ENCODE measurements around the gene FLNB. TPM values are rescaled to one million over a fixed set of nuclear protein-coding genes. Genes with fewer than 3 reads are reported as not detected.
A peak's percentile ranks its signal among the peaks of the same experiment; 100 is the strongest.

FLNB gene
- total and polyA plus RNA-seq, 2 of the 13 experiments (the other 11 are each of a cell fraction or from before 2014, with no cell fraction given), result 106 to 130 TPM

DNA sequence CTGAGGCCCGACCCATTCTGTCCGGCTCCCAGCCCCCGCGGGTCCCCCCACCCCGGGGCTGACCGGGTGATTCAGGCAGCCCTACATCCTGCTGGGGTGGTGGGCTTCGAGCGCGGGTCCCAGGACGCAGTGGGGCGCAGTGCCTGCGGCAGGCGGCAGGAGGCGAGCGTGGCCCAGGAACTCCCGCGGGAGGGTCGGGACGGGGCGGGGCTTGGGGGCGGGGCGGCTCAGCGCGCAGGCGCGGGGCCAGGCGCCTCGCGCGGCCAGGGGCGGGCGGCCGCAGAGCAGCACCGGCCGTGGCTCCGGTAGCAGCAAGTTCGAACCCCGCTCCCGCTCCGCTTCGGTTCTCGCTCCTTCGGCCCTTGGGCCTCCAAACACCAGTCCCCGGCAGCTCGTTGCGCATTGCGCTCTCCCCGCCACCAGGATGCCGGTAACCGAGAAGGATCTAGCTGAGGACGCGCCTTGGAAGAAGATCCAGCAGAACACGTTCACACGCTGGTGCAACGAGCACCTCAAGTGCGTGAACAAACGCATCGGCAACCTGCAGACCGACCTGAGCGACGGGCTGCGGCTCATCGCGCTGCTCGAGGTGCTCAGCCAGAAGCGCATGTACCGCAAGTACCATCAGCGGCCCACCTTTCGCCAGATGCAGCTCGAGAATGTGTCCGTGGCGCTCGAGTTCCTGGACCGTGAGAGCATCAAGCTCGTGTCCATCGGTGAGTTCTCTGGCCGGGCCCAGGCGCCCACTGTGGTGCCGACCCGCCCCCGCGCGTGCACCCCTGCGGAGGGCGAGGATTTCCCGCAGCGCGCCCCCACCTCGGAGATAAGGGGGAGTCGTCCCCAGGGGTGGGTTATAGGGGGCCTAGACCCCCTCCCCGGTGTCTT, at the start of gene FLNB (continued):
- TF ChIP-seq MAZ (IDR thresholded peaks at IDR 0.05; ENCODE audit: borderline replicate concordance, low read depth, low read length), result peak; percentile 46; the same call in 1 of the 2 replicates
- TF ChIP-seq MAZ (CRISPR knock-in tag; IDR thresholded peaks at IDR 0.05; ENCODE audit: low read depth), result peak; percentile 86
- peak; percentile 27; the same call in 1 of the 2 replicates for TF ChIP-seq FOXA3 (CRISPR knock-in tag; IDR thresholded peaks at IDR 0.05)
- TF ChIP-seq SNAPC2 (CRISPR knock-in tag; IDR thresholded peaks at IDR 0.05), result peak; percentile 19; the same call in 1 of the 2 replicates
- no peak for TF ChIP-seq EZH2 (conservative IDR thresholded peaks at IDR 0.05; ENCODE audit: low read depth, low read length)
- no peak for TF ChIP-seq ATF7 (IDR thresholded peaks at IDR 0.05)
- no peak for TF ChIP-seq ATF7 (CRISPR knock-in tag; IDR thresholded peaks at IDR 0.05)
- peak; percentile 76 for TF ChIP-seq STAG1 (CRISPR knock-in tag; IDR thresholded peaks at IDR 0.05)
- peak; percentile 83 for TF ChIP-seq ASH2L (IDR thresholded peaks at IDR 0.05; ENCODE audit: insufficient read length, low read depth, low read length)
- TF ChIP-seq KDM3A (CRISPR knock-in tag; IDR thresholded peaks at IDR 0.05; ENCODE audit: low read depth), result peak; percentile 41; the same call in 1 of the 2 replicates
- TF ChIP-seq, protein P1, sequence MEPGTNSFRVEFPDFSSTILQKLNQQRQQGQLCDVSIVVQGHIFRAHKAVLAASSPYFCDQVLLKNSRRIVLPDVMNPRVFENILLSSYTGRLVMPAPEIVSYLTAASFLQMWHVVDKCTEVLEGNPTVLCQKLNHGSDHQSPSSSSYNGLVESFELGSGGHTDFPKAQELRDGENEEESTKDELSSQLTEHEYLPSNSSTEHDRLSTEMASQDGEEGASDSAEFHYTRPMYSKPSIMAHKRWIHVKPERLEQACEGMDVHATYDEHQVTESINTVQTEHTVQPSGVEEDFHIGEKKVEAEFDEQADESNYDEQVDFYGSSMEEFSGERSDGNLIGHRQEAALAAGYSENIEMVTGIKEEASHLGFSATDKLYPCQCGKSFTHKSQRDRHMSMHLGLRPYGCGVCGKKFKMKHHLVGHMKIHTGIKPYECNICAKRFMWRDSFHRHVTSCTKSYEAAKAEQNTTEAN (CRISPR knock-in tag; conservative IDR thresholded peaks at IDR 0.05), result peak; percentile 82
- TF ChIP-seq, protein P2, sequence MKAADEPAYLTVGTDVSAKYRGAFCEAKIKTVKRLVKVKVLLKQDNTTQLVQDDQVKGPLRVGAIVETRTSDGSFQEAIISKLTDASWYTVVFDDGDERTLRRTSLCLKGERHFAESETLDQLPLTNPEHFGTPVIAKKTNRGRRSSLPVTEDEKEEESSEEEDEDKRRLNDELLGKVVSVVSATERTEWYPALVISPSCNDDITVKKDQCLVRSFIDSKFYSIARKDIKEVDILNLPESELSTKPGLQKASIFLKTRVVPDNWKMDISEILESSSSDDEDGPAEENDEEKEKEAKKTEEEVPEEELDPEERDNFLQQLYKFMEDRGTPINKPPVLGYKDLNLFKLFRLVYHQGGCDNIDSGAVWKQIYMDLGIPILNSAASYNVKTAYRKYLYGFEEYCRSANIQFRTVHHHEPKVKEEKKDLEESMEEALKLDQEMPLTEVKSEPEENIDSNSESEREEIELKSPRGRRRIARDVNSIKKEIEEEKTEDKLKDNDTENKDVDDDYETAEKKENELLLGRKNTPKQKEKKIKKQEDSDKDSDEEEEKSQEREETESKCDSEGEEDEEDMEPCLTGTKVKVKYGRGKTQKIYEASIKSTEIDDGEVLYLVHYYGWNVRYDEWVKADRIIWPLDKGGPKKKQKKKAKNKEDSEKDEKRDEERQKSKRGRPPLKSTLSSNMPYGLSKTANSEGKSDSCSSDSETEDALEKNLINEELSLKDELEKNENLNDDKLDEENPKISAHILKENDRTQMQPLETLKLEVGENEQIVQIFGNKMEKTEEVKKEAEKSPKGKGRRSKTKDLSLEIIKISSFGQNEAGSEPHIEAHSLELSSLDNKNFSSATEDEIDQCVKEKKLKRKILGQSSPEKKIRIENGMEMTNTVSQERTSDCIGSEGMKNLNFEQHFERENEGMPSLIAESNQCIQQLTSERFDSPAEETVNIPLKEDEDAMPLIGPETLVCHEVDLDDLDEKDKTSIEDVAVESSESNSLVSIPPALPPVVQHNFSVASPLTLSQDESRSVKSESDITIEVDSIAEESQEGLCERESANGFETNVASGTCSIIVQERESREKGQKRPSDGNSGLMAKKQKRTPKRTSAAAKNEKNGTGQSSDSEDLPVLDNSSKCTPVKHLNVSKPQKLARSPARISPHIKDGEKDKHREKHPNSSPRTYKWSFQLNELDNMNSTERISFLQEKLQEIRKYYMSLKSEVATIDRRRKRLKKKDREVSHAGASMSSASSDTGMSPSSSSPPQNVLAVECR (CRISPR knock-in tag; IDR thresholded peaks at IDR 0.05; ENCODE audit: borderline replicate concordance), result peak; percentile 89
- TF ChIP-seq, protein P3, sequence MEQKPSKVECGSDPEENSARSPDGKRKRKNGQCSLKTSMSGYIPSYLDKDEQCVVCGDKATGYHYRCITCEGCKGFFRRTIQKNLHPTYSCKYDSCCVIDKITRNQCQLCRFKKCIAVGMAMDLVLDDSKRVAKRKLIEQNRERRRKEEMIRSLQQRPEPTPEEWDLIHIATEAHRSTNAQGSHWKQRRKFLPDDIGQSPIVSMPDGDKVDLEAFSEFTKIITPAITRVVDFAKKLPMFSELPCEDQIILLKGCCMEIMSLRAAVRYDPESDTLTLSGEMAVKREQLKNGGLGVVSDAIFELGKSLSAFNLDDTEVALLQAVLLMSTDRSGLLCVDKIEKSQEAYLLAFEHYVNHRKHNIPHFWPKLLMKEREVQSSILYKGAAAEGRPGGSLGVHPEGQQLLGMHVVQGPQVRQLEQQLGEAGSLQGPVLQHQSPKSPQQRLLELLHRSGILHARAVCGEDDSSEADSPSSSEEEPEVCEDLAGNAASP (CRISPR knock-in tag; IDR thresholded peaks at IDR 0.05; ENCODE audit: borderline replicate concordance), result no peak
- TF ChIP-seq, protein P4, sequence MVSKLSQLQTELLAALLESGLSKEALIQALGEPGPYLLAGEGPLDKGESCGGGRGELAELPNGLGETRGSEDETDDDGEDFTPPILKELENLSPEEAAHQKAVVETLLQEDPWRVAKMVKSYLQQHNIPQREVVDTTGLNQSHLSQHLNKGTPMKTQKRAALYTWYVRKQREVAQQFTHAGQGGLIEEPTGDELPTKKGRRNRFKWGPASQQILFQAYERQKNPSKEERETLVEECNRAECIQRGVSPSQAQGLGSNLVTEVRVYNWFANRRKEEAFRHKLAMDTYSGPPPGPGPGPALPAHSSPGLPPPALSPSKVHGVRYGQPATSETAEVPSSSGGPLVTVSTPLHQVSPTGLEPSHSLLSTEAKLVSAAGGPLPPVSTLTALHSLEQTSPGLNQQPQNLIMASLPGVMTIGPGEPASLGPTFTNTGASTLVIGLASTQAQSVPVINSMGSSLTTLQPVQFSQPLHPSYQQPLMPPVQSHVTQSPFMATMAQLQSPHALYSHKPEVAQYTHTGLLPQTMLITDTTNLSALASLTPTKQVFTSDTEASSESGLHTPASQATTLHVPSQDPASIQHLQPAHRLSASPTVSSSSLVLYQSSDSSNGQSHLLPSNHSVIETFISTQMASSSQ (IDR thresholded peaks at IDR 0.05; ENCODE audit: low read depth), result no peak
- TF ChIP-seq, protein P4 (CRISPR knock-in tag; IDR thresholded peaks at IDR 0.05; ENCODE audit: borderline replicate concordance), result no peak
